Panc1 (cell line): ENCODE results near the gene CIAPIN1.

Source experiments
- POLR2AphosphoS5 ChIP-seq: IDR thresholded peaks from 2 replicates; pipeline ENCODE4 v1.6.1; 2012; ENCODE audit warnings: mild to moderate bottlenecking, low read depth, low read length, moderate library complexity
- SIN3A ChIP-seq: IDR thresholded peaks from 2 replicates; pipeline ENCODE4 v1.6.1; 2012; ENCODE audit warnings: low read depth, mild to moderate bottlenecking, low read length, moderate library complexity, borderline replicate concordance; ENCODE audit not compliant: insufficient read depth
- TF ChIP-seq, protein P1 (sequence below): fragments of 450-650 bp; IDR thresholded peaks from 2 replicates; pipeline ENCODE4 v1.5.1; 2017; ENCODE audit warnings: mild to moderate bottlenecking
- TF ChIP-seq, protein P2 (sequence below), 2 experiments: IDR thresholded peaks; 2 replicates each; pipeline ENCODE4 v1.6.1; 2011 to 2012; ENCODE audit warnings: low read depth in 2 of 2, control low read depth in 1 of 2, low read length in 1 of 2, mild to moderate bottlenecking in 1 of 2, moderate library complexity in 1 of 2; ENCODE audit not compliant: insufficient read depth in 1 of 2

DNA sequence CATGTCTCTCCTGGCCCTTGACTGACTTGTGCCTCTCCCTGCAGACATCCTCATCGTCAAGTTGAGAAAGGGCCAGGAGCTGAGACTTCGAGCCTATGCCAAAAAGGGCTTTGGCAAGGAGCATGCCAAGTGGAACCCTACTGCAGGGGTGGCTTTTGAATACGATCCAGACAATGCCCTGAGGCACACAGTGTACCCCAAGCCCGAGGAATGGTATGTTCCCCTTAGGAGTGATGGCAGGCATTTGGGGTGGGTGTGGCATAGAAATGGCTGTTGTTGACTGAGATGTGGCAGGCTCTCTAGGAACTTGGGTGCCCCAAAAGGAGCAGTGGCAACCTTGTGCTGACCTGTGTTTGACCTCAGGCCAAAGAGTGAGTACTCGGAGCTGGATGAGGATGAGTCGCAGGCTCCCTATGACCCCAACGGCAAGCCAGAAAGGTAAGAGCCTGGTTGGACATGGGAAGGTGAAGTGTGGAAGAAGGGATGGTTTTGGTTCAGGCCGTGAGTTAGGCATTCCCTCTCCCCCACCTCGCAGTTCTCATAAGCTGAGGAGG, 22.8 kb upstream of the CIAPIN1 start:
- TF ChIP-seq, protein P1, sequence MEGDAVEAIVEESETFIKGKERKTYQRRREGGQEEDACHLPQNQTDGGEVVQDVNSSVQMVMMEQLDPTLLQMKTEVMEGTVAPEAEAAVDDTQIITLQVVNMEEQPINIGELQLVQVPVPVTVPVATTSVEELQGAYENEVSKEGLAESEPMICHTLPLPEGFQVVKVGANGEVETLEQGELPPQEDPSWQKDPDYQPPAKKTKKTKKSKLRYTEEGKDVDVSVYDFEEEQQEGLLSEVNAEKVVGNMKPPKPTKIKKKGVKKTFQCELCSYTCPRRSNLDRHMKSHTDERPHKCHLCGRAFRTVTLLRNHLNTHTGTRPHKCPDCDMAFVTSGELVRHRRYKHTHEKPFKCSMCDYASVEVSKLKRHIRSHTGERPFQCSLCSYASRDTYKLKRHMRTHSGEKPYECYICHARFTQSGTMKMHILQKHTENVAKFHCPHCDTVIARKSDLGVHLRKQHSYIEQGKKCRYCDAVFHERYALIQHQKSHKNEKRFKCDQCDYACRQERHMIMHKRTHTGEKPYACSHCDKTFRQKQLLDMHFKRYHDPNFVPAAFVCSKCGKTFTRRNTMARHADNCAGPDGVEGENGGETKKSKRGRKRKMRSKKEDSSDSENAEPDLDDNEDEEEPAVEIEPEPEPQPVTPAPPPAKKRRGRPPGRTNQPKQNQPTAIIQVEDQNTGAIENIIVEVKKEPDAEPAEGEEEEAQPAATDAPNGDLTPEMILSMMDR, result no peak
- TF ChIP-seq POLR2AphosphoS5 (no peak), SIN3A (no peak)
- TF ChIP-seq, protein P2, sequence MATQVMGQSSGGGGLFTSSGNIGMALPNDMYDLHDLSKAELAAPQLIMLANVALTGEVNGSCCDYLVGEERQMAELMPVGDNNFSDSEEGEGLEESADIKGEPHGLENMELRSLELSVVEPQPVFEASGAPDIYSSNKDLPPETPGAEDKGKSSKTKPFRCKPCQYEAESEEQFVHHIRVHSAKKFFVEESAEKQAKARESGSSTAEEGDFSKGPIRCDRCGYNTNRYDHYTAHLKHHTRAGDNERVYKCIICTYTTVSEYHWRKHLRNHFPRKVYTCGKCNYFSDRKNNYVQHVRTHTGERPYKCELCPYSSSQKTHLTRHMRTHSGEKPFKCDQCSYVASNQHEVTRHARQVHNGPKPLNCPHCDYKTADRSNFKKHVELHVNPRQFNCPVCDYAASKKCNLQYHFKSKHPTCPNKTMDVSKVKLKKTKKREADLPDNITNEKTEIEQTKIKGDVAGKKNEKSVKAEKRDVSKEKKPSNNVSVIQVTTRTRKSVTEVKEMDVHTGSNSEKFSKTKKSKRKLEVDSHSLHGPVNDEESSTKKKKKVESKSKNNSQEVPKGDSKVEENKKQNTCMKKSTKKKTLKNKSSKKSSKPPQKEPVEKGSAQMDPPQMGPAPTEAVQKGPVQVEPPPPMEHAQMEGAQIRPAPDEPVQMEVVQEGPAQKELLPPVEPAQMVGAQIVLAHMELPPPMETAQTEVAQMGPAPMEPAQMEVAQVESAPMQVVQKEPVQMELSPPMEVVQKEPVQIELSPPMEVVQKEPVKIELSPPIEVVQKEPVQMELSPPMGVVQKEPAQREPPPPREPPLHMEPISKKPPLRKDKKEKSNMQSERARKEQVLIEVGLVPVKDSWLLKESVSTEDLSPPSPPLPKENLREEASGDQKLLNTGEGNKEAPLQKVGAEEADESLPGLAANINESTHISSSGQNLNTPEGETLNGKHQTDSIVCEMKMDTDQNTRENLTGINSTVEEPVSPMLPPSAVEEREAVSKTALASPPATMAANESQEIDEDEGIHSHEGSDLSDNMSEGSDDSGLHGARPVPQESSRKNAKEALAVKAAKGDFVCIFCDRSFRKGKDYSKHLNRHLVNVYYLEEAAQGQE (IDR thresholded peaks at IDR 0.05; ENCODE audit: insufficient read depth in 1 of 2, low read depth in 2 of 2, low read length in 1 of 2), result no peak
